Ammon's horn (tissue), 1 donor: ENCODE measurements around the gene IGLL1.
"Not testable (repeated sequence)": the region's sequence is repeated elsewhere in the genome, so short reads cannot be mapped to it uniquely, and the experiment has no call there.

ENCODE experiments used
- DNase-seq: peaks from one replicate; pipeline ENCODE4 v3.0.0-alpha.2; 2016; ENCODE audit warnings: low spot score

Gene IGLL1

GRCh38 chr22:23540837-23541236, 39.3 kb downstream of the IGLL1 start:
- DNase-seq = not testable (repeated sequence)

DNA sequence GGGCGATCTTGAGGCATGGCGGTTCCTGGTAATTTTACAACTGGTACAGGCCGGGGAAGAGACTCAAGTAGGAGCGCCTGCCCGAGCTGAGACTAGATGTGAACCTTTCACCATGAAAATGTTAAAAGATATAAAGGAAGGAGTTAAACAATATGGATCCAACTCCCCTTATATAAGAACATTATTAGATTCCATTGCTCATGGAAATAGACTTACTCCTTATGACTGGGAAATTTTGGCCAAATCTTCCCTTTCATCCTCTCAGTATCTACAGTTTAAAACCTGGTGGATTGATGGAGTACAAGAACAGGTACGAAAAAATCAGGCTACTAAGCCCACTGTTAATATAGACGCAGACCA, 40.3 kb downstream of the IGLL1 start:
- not testable (repeated sequence) for DNase-seq

- peak; percentile 94 for DNase-seq
Observed at GRCh38 chr22:23539135-23539838, 40.8 kb downstream of the IGLL1 start.

DNA sequence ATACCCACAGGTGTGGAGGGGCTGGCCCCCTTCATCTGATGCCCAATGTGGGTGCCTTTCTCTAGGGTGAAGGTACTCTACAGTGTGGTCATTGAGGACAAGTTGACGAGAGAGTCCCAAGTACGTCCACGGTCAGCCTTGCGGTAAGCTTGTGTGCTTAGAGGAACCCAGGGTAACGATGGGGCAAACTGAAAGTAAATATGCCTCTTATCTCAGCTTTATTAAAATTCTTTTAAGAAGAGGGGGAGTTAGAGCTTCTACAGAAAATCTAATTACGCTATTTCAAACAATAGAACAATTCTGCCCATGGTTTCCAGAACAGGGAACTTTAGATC, 41.4 kb downstream of the IGLL1 start:
- not testable (repeated sequence) for DNase-seq

DNA sequence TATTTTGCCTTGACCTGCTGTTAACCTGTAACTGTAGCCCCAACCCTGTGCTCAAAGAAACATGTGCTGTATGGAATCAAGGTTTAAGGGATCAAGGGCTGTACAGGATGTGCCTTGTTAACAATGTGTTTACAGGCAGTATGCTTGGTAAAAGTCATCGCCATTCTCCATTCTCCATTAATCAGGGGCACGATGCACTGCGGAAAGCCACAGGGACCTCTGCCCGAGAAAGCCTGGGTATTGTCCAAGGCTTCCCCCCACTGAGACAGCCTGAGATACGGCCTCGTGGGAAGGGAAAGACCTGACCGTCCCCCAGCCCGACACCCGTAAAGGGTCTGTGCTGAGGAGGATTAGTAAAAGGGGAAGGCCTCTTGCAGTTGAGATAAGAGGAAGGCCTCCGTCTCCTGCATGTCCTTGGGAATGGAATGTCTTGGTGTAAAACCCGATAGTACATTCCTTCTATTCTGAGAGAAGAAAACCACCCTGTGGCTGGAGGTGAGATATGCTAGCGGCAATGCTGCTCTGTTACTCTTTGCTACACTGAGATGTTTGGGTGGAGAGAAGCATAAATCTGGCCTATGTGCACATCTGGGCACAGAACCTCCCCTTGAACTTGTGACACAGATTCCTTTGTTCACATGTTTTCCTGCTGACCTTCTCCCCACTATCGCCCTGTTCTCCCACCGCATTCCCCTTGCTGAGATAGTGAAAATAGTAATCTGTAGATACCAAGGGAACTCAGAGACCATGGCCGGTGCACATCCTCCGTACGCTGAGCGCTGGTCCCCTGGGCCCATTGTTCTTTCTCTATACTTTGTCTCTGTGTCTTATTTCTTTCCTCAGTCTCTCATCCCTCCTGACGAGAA, 42.0 kb downstream of the IGLL1 start:
- DNase-seq = not testable (repeated sequence)

DNA sequence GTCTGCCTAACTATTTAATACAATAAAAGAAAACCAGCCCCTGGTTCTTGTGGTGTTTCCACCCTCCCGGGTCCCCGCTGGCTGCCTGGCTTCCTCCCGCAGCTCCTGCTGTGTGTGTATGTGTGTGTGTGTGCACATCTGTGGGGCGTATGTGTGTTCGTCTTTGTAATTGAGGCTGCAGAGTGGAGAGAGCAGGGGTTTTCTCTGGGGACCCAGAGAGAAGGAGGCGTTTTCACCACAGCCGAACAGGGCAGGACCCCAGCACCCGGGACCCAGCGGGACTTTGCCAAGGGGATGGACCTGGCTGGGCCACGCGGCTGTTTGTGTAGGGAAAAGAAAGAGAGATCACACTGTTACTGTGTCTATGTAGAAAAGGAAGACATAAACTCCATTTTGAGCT, 42.7 kb downstream of the IGLL1 start:
- DNase-seq = no peak

GRCh38 chr22:23536821-23537345, 43.2 kb downstream of the IGLL1 start:
- DNase-seq = no peak

DNA sequence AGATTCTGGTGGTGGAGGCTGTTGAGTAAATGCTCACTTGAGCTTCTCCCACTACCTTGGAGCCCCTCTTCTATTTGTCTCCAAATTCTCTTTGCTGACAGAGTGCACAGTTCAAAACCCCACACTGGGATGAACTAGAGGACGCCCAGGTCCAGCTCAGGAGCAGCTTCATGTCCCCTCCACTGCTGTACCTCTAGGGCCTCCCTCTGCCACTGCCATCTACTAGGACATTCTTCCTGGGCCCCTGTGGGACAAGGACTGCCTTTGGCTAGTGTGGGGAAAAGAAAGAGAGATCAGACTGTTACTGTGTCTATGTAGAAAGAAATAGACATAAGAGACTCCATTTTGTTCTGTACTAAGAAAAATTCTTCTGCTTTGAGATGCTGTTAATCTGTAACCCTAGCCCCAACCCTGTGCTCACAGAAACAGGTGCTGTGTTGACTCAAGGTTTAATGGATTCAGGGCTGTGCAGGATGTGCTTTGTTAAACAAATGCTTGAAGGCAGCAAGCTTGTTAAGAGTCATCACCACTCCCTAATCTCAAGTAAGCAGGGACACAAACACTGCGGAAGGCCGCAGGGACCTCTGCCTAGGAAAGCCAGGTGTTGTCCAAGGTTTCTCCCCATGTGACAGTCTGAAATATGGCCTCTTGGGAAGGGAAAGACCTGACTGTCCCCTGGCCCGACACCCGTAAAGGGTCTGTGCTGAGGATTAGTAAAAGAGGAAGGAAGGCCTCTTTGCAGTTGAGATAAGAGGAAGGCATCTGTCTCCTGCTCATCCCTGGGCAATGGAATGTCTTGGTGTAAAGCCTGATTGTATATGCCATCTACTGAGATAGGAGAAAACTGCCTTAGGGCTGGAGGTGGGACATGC, 44.1 kb downstream of the IGLL1 start:
- not testable (repeated sequence) for DNase-seq

DNA sequence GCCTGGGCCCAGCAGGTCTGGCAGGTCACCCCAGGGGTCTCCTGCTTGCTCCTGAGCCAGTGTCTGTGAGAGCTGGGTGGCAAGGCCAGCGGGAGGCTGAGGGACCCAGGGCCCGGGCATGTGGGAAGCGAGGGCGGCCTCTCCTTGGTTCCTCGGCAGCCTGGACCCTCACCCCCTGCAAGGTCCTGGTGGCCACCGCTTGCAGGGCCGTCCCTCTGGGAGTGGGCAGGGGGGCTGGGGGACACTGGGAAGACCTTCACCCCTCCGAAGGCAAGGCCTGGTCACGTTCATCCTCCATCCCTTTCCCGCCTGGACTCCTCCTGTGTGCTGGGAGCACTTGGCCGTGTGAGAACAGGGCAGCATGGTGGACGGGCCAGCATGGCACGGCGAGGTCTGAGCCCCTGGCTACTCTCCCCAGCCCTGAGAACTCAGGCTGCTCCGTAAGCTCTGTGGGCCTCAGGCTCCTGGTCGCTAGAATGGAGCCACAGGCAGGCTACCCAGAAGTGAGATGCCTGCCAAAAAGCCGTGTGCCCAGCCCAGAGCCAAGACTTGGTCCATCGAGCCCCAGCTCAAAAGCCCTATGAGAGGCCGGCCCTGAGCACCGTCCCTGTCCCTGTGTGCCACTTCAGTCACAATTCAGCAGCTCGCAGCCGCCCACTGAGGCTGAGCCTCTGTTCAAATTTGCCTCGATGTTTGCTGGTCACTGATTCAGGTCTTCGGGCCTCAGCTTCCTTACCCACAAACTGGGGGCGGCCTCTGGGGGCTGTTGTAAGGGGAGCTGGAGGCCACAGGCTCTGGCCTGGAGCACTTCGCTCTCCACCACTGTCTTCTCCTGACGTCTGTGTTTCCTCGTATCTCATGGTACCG, 45.0 kb downstream of the IGLL1 start:
- no peak for DNase-seq

DNA sequence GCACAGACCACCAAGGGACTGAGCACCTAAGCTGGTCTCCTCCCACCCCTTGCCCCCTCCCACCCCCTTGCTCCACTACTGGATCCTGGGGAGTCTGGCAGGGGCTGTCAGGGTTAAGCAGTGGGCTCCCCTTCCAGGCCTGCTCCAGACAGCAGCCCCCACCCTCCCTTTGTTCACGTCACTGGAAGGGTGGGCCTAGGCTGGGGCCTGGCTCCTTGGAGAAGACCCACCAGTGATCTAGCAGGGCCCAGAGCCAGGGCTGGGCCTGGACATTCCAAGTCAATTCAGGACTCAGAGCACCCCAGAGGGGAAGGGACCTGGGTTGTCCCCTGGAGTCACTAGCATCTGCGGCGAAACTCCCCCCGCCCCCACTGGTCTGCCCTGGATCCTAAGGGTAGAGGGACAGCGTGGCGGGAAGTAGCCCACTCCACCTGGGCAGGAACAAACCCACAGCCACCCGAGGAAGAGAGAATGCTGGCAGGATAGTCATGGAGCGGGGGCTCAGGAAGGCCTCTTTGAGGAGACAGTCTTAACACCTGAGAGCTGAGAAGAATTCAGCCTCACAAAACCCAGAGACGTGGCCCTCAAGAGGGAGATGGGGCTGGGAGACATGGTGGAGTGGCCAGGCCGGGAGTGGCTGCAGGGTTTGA, 45.8 kb downstream of the IGLL1 start:
- no peak for DNase-seq

DNA sequence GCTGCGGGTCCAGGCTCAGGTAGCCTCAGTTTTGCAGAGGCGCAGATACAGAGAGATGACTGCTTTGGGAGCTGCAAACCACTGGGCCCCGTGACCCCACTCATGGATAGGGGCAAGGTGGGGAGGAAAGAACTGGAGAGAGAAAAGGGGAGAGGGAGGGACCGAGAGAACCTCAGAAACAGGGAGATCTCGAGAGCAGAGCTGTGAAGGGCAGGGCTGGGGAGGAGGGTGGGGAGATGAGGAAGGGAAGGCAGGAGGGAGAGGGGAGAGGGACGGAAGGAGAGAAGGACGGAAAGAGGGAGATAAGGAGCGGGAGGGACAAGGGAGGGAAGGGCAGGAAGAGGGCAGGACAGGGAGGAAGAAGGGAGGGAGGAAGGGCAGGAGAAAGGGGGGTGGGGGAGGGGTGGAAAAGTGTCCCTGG, 46.3 kb downstream of the IGLL1 start:
- DNase-seq = no peak

GRCh38 chr22:23533328-23533762, 46.7 kb downstream of the IGLL1 start:
- no peak for DNase-seq

DNA sequence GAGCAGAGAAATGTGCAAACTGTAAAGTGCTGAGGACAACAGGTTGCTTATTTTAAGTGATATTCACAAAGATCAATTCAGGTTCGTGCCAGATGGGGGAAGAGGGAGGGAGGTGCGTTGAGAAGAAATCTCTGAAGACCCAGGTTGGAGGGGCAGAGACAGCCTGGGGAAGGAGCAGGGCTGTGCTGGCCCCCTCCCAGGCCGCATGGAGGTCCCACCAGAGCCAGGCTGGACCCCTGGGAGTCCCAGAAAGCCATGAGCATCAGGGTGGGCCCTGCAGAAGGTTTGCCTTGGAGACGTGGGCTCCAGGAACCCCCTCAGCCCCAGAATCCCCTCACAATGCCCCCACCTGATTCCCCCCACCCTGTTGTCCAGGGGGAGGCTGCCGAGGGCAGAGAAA, 47.4 kb downstream of the IGLL1 start:
- DNase-seq = no peak

- DNase-seq = no peak
Observed at GRCh38 chr22:23531966-23532705, 48.0 kb downstream of the IGLL1 start.

DNA sequence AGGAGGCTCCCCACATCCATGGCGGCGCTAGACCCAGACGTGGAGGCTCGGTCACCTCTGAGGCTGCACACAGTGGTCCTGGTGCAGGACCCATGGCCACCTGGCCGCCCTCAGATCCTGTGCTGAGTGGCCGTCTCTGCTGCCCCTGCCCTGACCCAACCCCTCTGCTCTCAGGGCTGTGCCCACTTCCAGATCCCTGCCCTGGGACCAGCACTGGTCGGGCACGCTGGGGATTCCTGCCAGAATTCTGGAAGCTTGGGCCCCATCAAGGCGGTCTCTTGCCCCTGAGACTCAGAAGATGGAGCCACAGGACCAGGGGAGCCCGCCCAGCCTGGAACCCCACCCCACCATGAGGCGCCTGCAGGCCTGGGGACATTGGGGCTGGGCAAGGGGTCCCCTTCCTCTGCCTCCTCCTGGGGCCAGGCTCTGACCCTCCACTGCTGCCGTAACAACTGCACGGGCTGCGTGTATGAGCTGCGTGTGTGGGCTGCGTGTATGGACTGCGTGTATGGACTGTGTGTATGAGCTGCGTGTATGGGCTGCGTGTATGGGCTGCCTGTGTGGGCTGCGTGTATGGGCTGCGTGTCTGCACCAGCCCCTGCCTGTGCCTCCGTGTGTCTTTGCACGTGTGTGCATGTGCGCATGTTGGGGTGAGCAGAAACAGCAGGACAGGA, 48.7 kb downstream of the IGLL1 start:
- no peak for DNase-seq

DNA sequence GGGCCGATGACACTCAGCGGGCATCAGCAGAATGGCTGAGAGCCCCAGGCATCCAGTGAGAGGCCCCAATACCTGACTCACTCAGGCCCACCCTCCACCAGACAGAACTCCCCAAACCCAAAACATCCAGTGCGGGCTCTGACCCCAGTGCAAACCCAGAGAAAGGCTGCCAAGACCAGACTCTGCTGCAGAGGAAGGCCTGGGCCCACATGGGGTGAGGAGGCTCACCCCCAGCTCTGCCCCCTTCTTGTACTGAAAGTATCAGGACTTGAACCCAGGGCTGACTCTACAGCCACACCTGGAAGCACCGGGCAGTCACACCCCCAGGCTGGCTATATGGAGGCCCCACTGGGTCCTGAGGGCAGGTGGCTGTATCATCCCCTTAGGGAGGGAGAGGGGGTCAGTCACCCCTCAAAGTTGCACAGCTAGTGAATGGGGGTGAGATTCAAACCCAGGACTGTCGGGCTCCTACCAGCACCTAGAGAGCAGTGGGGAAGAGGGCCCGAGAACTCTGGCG, 49.3 kb downstream of the IGLL1 start:
- no peak for DNase-seq

GRCh38 chr22:23530106-23530505, 50.0 kb downstream of the IGLL1 start:
- DNase-seq = no peak

DNA sequence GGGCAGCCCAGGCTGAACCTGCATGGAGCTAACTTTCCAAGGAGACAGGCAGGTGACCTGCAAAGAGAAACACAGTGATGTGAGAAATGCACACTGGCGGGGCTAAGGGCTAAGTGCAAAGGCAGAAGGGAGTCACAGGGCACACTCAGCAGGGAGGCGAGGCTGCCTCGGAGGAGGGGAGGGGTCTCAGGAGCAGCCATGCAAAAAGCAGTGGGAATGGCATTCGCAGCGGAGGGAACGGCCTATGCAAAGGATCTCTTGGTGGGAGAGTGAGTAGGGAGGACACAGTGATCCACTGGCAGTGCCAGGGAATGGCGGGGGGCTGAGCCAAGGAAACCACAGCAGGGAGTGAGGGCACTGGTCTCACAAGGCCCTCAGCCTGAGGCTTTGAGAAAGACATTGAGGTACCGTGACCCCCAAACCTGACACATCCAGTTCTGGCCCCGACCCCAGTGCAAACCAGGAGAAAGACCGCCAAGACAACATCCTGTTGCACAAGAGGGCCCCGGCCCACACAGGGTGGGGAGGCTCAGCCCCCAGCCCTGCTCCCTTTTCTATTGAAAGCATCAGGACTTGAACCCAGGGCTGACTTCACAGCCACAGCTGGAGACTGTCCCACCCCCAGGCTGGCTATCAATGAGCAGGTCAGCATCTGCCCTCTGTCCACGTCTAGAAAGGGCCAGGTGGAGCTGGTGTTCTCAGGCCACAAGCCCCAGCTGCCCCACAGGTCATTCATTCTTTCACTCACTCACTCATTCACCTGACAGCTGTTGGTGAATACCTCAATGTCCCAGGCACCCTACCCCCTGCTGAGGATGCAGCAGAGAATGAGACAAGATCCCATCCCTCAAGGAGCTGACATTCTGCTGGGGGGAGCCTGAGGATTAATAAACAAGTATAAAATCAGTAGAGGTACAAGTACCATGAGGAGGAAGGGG, 50.7 kb downstream of the IGLL1 start:
- no peak for DNase-seq
